Activated CD4-positive, CD25-positive, alpha-beta regulatory T cell treated with anti-CD3 and anti-CD28 coated beads, Interleukin-2, amount 50 U/mL, for 72 hours (primary cell): ENCODE measurements around the gene RABGEF1.
"Not testable (repeated sequence)": the region's sequence is repeated elsewhere in the genome, so short reads cannot be mapped to it uniquely, and the experiment has no call there.

Experiments used
- DNase-seq: peaks from one replicate; pipeline ENCODE4 v3.0.0; 2021

Gene RABGEF1

DNA sequence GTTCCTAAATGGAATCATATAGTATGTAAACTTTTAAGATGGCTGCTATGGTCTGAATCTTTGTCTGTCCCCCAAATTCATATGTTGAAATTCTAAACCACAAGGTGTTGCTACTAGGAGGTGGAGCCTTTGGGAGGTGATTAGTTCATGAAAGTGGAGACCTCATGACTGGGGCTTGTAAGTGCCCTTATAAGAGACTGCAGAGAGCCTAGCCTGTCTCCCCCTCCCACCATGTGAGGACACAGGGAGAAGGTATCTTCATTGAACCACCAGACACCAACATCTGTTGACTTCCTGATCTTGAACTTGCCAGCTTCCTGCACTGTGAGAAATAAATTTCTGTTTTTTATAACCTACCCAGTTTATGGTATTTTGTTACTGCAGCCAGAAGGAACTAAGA, 27.0 kb downstream of the RABGEF1 start:
- DNase-seq = not testable (repeated sequence)

DNA sequence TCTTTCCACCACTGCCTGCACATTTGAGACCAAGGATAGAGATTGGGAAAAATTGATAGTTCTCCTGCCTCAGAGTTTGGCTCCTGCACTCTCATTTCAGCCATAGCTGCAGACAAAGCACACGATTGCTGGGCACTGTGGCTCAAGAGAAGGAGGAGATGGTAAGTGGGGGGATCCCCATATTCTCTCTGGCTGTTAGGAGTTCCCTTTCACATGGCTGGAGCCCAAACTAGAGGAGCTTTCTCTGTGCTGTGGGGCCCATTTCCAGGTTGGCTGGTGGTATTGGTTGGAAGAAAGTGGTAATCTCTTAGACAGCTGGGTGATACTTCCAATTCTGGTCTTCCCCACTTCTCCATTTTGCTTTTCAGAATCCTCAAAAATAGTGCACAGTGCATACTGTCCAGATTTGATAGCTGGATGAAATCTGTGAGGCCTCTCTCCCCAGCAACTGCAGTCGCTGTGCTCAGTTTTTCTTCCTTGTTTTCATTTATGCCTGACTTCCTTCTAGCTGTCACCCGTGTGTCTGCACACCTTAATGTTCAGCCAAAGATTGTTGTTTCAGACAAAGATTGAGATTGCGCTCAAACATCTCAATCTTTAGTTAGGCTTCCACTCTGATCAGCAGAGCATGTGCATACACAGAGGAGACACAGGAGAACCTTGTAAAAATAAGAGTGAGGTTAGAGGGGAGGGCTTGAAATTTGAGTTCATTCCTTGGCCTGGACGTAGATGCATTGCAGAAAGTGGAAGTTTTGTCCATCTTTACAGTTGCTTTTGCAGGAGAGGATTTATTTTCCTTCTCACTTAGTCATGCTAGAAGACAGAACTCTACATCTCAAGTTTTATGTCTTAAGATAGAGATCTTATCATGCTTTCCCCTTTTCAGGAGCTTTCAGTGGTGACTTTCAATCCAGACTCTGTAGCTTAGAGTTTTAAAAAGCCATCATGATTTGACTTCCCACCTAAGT, 28.6 kb downstream of the RABGEF1 start:
- DNase-seq = no peak

DNA sequence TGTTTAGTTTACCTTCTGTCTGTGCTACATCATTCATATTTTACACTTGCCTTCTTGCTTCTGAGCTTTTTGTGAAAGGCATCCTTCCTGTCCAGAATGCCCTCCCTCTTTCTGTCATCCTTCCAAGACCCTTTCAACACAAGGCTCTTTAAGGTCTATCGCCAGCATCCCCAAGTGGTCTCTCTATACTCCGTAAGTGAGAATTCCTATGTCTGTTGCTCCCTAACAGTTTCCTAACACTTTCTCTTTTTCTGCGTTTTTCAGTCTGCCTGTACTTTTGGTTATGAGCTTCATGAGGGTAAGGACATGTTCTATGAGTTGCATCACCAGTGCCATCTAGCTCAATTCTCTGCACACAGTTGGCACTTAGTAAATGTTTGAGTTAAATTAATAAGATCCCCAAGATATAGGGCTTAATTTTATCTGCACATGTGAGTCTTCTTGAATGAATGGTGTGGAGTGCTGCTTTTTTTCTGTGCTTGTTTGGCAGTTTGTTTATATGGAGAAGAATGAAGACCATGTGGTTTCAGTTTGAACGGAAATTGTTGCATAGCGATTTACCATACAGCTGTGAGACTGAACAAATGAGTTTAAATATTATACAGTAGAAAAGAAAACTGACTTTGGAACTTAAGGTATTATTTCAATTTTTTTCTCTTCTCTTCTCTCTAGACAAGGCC, 29.4 kb downstream of the RABGEF1 start:
- no peak for DNase-seq

DNA sequence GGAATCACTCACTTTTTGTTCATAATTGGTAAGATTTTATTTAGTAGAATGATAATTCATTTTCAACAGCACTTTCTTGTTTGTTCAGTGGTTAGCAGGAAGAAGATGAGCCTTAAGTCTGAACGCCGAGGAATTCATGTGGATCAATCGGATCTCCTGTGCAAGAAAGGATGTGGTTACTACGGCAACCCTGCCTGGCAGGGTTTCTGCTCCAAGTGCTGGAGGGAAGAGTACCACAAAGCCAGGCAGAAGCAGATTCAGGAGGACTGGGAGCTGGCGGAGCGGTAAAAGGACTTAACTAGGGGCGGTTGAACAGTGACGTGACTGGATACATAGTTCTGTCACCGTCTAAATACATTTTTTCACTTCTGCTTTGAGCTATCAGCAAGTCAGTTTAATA, 31.3 kb downstream of the RABGEF1 start:
- DNase-seq = no peak

DNA sequence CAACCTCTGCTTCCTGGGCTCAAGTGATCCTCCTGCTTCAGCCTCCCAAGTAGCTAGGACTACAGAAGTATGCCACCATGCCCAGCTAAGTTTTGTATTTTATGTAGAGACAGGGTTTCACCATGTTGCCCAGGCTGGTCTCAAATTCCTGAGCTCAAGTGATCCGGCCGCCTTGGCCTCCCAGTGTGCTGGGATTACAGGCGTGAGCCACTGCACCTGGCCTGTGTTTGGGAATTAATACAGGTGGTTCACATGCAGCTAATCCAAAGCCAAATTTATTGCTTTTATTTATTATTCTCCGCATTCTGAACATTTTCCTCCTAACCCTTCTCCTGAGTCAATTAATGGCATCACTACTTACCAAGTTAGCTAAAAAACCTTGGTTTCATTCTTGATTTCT, 33.2 kb downstream of the RABGEF1 start:
- DNase-seq = not testable (repeated sequence)

DNA sequence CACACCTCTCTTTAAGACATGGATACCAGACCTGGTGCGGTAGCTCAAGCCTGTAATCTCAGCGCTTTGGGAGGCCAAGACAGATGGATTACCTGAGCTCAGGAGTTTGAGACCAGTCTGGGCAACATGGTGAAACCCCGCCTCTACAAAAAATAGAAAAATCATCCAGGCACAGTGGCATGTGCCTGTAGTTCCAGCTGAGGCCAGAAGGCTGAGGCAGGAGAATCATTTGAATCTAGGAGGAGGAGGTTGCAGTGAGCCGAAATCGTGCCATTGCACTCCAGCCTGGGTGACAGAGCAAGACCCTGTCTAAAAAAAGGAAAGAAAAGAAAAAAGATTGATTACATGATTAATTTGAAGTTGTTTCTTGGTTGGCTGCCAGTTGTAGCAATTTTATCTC, 35.9 kb downstream of the RABGEF1 start:
- not testable (repeated sequence) for DNase-seq

DNA sequence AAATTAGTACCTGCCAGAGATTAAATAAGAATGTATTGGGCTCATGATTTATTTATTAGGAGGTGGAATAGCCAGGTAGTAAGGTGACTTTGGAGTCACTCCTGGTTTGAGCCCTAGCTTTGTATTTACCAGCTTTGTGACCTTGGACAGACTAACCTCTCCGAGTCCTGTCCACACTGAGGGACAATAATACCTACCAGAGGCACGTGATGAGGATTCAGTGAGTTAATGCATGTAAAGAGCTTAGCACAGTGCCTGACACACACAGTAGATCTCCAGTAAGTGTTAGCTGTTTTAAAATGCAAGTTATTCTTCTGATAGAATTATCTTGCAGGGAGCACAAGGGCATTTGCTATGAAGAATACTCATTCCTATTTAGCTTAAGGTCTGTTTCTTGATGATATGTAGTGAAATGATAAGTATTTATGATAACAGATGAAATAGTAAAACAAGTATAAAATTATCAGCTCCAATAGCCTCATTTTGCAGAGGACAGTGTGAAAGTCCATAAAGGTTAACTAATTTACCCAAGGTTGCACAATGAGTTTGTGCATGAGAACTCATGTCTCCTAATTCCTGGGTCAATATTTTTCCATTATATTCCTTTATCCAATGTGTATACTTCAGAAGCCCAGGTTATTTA, 36.4 kb downstream of the RABGEF1 start:
- no peak for DNase-seq

DNA sequence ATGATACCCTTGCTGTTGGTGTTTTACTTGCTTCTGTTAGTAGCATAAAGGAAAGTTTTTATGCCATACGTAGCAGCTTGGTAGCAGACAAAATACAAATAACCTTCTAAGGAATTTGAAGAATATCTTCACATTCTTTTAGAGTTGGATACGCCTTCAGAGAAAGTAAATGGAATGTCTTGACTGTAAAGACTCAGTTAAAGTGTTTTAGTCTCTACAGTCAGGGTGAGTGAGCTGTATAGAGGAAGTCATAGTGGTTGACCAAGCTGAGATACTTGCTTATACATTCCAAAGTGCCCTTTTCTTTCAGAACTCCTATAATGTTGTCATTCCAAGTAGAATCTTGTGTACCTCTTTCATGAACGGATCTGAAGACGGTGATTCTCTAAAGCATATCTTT, 37.7 kb downstream of the RABGEF1 start:
- DNase-seq = no peak

DNA sequence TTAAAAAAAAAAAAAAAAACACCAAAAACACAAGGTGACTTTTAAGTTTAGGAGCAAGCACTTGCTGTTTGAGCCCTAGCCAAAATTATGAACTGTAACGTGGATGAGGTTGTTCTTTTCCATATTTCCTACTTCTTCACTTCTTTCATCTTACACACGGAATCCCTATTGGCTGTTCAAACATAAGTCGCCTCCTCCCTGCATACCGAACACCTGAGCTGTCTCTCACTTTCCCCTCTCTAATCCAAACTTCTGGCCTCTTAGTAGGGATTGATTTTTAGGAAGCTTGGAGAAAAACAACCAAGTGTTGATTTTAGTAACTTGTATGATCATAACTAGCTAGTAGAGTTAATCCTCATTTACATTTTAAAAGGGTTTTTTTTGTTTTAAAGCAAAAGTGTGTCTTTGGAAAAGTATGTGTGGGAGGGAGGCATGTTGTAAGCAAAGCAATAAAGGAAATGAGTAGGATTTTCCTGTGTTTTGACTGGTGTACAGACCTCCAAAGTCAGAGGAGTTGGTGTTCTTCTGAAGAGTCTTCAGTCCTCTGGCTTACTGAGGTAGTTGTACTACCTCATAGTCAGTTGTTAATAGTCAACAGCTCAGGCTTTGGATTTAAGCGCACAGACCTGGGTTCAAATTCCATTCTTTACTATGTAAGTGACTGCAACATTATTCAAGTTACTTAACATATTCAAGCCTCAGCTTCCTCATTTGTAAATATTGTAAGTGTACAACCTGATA, 39.3 kb downstream of the RABGEF1 start:
- DNase-seq = no peak

DNA sequence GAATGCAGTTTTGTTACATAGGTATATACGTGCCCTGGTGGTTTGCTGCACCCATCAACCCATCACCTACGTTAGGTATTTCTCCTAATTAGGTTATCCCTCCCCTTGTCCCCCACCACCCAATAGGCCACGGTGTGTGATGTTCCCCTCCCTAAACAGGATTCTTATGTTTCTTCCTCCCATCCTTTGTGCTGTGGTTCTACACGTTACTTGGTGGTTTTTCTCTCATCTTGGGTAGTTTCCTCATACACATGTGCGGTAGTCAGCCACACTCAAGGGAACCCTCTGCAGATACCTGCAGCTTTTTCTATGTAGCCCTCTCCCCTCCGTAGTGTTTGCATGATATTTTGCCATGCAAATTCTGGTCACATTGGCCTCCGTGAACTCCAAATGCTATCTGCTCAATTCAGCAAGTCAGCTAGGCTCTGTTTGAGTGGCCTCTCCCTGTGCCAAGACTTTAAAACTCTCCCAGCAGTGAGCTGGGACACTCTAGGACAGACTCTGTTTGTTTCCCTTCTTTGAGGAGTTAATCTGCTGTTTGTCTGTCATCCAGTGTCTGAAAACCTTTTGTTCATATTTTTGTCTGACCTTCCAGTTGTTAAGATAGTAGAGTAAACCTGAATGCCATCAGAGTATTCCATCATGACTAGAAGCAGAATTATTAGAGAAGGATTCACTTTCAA, 41.0 kb downstream of the RABGEF1 start:
- no peak for DNase-seq

DNA sequence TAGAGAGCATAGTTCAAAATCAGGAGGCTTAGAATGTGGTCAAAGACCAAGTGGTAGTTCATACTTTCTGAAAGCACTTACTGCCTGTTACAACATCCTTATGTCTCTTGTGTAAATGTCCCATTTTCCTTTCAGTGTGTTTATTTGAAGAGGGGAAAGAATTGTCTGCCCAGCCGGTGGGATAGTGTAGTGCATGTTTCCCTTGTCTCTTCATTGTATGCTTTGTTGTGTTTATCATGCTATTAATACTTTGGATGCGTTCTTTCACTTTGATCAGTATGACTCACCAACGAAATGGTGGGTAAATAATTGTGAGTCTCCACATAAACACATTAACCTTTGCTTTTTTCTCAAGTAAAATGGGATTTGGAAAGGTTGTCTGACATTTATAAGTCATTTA, 42.3 kb downstream of the RABGEF1 start:
- not testable (repeated sequence) for DNase-seq

DNA sequence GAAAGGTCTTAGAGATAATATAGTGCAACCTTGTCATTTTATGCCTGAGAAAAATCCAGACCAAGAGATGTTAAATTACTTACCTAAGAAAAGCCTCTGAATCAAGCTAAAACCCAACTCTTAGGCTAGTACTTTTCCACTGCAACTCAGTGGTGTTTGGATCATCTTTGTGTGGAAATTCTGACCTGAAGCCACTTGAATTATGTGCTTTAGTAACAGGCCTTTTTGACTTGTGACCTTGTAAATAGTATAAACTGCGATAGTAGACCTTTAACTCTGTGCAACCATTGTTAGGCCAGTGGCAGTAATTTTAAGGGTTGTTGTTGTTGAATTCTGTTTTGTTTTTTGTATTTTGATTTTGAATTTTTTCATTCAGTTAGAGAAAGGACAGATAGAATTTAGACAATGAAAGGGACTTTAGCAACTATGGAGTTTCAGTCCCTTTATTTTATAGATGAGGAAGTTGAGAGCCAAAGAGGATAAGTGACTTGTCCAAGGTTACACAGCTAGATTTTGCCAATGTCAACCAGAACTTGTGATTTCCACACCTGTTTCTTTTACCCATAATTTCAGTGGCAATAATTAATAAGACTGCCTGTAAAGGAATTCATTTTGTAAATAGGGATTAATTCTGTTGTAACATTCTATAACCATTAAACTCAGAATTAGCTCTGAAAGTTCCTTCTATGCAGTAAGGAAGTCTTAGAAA, 43.5 kb downstream of the RABGEF1 start:
- not testable (repeated sequence) for DNase-seq

DNA sequence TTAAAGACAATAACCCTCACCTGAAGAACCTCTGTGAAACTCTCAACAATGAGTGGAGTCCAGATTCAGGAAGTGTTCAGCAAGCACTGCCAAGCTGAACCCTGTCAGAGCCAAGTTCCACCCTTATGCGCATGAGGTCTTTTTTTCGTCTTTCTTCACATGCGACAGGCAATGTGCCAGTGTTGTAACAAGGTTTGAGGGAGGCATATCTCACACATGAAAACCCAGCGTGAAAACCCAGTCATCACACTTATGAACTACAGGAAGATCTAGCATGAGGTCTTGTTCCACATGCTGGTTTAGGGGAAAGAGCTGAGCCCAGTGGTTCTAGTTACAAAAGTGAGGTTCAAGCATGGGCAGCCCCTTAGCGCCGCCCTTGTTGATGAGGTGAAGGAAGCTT, 49.7 kb downstream of the RABGEF1 start:
- no peak for DNase-seq

DNA sequence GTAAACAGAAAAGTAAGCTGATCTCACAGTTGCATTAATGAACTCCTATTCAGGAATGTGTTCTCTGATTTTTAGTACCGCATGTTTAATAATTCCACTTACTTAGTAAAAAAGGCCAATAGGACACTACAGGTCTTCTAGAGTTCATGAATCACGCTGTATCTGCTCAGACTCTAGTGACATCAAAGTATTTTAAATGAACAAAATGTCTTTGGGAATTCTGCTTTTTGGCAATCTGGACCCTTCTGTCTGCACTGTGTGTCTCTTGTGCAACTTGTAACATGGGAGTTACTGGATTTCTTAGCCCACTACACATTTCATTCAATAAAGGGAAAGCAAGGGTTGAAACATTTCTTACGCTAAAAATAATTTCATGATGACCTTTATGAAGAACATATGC, 50.2 kb downstream of the RABGEF1 start:
- no peak for DNase-seq

DNA sequence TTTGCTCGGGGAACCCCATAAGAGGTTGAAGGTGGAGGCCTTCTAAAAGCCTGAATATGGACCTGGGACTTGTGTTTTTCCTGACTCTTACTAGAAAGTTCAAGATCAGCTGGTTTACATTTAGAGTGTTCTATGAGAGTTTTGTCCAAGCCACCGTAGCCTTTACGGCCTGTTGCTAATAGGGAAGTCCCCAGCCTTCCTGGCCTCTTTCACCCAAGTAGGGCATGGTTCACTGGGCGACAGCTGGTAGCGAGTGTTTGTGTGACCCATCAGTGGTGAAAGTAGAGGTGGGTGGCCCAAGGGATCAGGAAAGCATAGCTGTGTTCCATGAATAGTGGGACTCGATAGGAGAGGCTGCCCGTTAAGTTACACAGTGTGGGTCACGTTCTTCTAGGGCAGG, 60.1 kb downstream of the RABGEF1 start:
- no peak for DNase-seq

DNA sequence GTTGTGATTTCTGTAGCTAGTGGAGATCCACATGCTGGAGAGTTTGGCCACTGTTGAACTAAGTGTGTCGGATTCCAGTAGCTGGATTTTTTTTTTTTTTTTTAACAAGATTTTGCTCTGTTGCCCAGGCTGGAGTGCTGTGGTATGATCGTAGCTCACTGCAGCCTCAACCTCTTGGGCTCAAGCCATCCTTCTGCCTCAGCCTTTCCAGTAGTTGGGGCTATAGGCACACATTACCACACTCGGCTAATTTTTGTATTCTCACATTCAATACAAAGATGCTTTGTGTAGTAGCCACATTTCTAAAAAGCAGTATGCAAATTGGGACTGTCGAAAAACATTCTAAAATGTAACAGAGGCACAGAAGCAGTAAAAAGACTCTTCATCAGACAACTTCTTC, 63.5 kb downstream of the RABGEF1 start:
- no peak for DNase-seq

DNA sequence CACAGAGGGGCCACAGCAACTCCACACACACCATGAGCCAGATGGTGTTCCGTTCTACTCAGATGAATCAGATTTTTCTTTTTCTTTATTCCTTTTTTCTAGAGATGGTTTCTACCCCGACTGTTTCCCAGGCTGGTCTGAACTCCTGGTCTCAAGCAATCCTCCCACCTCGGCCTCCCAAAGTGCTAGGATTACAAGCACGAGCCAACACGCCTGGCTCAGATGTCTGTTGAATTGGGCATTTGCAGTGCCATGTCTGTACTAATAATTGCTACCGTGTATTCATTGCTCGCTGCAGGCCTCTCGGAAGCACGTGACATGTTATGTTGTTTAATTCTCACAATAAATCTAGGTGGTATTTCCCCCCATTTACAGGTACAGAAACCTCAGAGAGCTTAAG, 67.2 kb downstream of the RABGEF1 start:
- no peak for DNase-seq

DNA sequence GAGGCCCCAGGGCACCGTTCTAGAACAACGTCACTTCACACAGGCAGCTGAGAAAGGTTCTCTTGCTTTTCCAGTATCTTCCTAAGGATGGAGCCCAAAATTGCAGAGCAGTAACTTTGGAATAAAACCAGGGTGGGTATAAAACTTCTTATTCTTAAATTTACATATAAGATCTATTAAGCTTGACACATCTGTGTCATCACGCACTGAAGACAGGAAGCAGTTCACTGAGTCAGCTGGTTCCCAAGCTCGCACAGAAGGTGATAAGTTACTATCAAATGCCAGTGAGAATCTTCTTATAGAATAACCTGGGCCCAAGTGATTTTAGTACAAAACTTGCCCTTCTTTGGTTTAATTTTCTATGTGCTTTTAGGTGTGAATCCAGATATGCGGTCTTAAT, 70.2 kb downstream of the RABGEF1 start:
- DNase-seq = no peak

DNA sequence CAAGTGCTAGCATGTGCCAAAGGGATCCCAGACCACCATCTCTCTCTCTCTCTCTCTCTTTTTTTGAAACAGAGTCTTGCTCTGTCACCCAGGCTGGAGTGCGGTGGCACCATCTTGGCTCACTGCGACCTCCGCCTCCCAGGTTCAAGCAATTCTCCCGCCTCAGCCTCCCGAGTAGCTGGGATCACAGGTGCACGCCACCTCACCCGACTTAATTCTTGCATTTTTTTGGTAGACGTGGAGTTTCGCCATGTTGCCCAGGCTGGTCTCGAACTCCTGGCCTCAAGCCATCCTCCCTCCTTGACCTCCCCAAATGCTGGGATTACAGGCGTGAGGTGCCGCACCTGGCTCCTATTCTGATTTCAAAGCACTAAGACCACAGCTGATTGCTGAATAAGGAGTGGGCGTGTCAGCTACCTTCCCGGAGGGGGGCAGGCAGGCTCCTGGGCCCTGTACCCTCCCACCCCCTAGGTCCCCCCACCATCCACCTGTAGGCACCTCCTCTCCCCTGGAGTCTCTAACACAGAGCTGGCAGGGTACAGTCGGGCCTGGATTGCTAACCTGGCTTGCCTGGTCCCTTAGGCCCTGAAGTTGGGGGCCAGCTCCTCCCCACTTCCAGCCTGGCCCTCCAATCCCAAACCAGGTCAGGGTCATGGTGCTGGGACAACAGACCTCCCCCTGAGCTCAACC, 74.8 kb downstream of the RABGEF1 start:
- not testable (repeated sequence) for DNase-seq

DNA sequence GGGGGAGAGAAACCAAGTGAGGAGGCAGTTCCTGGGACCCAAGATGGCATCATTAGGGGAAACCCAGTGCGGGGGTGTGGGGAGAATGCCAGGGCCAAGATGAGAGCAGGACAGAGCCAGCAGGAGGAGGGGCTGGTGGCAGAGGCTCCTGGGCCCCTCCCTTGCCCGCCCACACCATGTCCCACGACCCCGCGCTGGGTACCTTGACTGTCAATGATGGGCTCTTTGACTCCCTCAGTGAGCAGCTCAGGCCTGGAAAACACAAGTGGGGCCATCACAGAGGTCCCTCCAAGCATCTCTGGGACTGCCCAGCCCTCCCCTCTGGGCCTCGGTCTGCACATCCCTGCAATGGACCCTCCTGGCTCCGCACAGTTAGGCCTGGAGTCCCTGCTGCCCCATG, 75.4 kb downstream of the RABGEF1 start:
- DNase-seq = no peak

DNA sequence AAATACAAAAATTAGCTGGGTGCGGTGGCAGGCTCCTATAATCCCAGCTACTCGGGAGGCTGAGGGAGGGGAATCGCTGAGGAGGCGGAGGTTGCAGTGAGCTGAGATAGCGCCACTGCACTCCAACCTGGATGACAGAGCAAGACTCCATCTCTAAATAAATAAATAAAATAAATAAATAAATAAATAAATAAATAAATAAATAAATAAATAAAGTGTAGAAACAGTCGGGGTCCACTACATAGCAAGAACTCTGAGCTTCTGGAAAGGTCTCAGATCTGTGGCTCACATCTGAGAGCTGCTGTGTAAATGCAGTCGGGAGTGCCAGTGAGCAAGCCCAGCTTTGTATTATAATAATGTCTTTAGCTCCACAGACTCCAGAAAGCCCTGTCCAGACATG, 76.1 kb downstream of the RABGEF1 start:
- not testable (repeated sequence) for DNase-seq
